ENCODE measurements around the gene HOXA7. TPM values are rescaled to one million over a fixed set of nuclear protein-coding genes. Genes with fewer than 3 reads are reported as not detected.

The HOXA7 gene
- total RNA-seq, 2 donors from 2014 or later: not detected

DNA sequence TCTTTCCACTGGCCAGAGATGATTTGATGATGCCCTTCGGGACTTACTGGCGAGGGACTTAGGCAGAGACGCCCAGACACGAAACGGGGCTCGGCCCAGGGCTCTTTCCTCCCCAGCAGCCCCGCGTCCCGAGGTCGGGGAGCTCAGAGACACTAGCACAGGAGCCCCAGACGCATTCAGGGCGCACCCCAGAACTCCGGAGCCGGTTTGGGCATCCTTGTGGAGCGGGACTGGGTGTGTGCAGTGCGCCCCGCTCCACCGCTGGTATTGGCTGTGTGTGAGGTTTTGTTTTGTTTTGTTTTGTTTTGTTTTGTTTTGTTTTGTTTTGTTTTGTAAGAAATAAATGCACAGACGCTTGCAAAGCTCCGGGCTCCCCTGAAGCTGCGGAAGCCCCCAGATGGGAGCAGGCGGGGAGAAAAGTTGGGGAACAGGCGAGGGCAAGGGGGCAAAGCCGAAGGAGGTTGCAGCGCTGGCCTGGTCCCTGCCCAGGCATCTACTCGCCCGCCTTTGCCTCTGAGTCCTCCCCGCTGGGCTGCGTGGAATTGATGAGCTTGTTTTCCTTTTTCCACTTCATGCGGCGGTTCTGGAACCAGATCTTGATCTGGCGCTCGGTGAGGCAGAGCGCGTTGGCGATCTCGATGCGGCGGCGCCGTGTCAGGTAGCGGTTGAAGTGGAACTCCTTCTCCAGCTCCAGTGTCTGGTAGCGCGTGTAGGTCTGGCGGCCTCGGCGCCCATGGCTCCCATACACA, 11.1 kb downstream of the HOXA7 start:
- Histone ChIP-seq H3K27ac (ENCODE audit: low read depth, low read length) (no peak overlapping the region), H3K4me3 (ENCODE audit: low read length) (no peak overlapping the region), H3K4me1 (ENCODE audit: control insufficient read depth, insufficient read depth, low read length) (no peaks in the 10 kb centered on the region), H3K9me3 (ENCODE audit: control insufficient read depth, low read length) (peaks cover 16% of the 10 kb centered on the region), H3K27me3 (ENCODE audit: control insufficient read depth, insufficient read depth, low read length, poor library complexity, severe bottlenecking) (peaks cover 100% of the 10 kb centered on the region), H3K36me3 (ENCODE audit: control insufficient read depth, insufficient read depth, low read length) (no peaks in the 10 kb centered on the region), H3K9ac (ENCODE audit: extremely low read depth, low read length, poor library complexity, severe bottlenecking) (no peak overlapping the region)
- no peak overlapping the region for H3K4me3 Mint-ChIP-seq
- peaks cover 15% of the 10 kb centered on the region for H3K9me3 Mint-ChIP-seq
- DNase-seq: peak; percentile 46
- H3K4me1 Mint-ChIP-seq: peaks cover 9% of the 10 kb centered on the region
- H3K27me3 Mint-ChIP-seq (ENCODE audit: insufficient read depth): peaks cover 100% of the 10 kb centered on the region
- WGBS, 2 experiments (ENCODE audit: insufficient coverage in 1 of 2, insufficient read length in 1 of 2): 69 to 77% methylated on average over 27 to 47 of the region's 47 CpGs
- no peak overlapping the region for H3K27ac Mint-ChIP-seq
- TF ChIP-seq, protein P1, sequence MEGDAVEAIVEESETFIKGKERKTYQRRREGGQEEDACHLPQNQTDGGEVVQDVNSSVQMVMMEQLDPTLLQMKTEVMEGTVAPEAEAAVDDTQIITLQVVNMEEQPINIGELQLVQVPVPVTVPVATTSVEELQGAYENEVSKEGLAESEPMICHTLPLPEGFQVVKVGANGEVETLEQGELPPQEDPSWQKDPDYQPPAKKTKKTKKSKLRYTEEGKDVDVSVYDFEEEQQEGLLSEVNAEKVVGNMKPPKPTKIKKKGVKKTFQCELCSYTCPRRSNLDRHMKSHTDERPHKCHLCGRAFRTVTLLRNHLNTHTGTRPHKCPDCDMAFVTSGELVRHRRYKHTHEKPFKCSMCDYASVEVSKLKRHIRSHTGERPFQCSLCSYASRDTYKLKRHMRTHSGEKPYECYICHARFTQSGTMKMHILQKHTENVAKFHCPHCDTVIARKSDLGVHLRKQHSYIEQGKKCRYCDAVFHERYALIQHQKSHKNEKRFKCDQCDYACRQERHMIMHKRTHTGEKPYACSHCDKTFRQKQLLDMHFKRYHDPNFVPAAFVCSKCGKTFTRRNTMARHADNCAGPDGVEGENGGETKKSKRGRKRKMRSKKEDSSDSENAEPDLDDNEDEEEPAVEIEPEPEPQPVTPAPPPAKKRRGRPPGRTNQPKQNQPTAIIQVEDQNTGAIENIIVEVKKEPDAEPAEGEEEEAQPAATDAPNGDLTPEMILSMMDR (conservative IDR thresholded peaks at IDR 0.05): no peak
- H3K36me3 Mint-ChIP-seq (ENCODE audit: low read depth): no peaks in the 10 kb centered on the region

DNA sequence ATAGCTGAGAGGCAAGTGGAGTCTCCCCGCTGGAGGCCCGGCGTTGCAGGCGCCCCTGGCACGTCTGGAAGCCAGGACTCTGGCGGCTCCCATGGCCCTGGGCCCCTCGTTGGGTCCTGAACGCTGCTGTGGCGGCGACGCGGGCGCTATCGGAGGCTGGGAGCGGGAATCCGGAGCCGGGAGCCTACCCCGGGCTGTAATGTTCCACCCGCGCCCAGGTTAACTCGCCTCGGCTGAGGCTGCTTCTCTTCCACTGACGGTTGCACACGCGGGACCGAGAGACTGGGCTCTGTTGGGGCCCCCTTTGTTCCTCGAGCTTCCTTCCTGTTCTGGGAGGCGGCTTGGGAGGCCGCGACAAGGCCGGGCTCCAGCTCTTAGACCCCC, 11.7 kb downstream of the HOXA7 start:
- no peaks in the 10 kb centered on the region for H3K36me3 ChIP-seq (ENCODE audit: control insufficient read depth, insufficient read depth, low read length)
- no peak overlapping the region for H3K4me3 ChIP-seq (ENCODE audit: low read length)
- H3K27ac ChIP-seq (ENCODE audit: low read depth, low read length): no peak overlapping the region
- no peaks in the 10 kb centered on the region for H3K36me3 Mint-ChIP-seq (ENCODE audit: low read depth)
- no peak overlapping the region for H3K27ac Mint-ChIP-seq
- peaks cover 100% of the 10 kb centered on the region for H3K27me3 Mint-ChIP-seq (ENCODE audit: insufficient read depth)
- peaks cover 15% of the 10 kb centered on the region for H3K9me3 Mint-ChIP-seq
- DNase-seq: peak; percentile 55
- H3K9ac ChIP-seq (ENCODE audit: extremely low read depth, low read length, poor library complexity, severe bottlenecking): no peak overlapping the region
- H3K9me3 ChIP-seq (ENCODE audit: control insufficient read depth, low read length): peaks cover 16% of the 10 kb centered on the region
- H3K4me1 Mint-ChIP-seq: peaks cover 10% of the 10 kb centered on the region
- H3K27me3 ChIP-seq (ENCODE audit: control insufficient read depth, insufficient read depth, low read length, poor library complexity, severe bottlenecking): peaks cover 100% of the 10 kb centered on the region
- WGBS, 2 experiments (ENCODE audit: insufficient coverage in 1 of 2, insufficient read length in 1 of 2): 20 to 28% methylated on average over 21 to 31 of the region's 31 CpGs
- no peaks in the 10 kb centered on the region for H3K4me1 ChIP-seq (ENCODE audit: control insufficient read depth, insufficient read depth, low read length)
- TF ChIP-seq, protein P1 (conservative IDR thresholded peaks at IDR 0.05): no peak
- no peak overlapping the region for H3K4me3 Mint-ChIP-seq

DNA sequence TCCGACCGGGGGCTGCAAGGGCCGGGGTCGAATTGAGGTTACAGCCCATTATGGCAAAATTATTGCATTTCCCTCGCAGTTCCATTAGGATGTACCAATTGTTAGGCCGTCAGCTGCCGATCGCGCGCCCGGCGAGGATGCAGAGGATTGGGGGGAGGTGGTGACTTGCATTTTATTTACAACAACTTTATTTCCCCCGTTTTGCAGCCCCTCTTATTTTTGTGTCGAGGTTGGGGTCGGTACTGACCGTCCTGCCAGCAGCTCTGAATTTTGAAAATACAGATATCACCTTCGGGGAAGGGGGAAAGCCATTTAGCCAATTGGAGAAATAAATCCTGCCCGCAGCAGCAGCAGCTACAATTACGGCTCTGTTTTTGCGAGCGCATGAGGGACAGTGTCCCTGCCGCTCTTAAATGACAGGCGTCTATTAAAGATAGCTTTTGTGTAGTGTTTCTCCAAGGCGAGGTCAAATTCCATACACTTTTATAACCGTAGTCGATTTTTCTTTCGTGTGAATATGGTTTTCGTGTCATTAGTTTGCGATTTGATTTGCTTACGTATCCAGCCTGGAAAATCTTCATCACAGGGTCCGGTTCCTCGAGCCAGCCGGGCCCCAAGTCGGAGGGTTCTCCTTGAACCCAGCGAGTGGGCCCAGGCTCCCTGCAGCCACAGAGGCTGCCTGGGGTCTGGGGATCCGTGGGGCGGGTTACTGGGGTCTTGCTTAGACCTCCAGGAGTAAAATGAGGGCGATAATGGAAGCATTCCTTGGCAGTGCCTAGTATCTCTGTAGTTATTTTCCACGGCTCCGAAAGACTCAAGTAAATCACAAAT, 12.3 kb downstream of the HOXA7 start:
- Histone ChIP-seq H3K9me3 (ENCODE audit: control insufficient read depth, low read length) (peaks cover 16% of the 10 kb centered on the region), H3K4me1 (ENCODE audit: control insufficient read depth, insufficient read depth, low read length) (no peaks in the 10 kb centered on the region), H3K9ac (ENCODE audit: extremely low read depth, low read length, poor library complexity, severe bottlenecking) (no peak overlapping the region), H3K4me3 (ENCODE audit: low read length) (no peak overlapping the region), H3K27ac (ENCODE audit: low read depth, low read length) (no peak overlapping the region), H3K27me3 (ENCODE audit: control insufficient read depth, insufficient read depth, low read length, poor library complexity, severe bottlenecking) (peaks cover 100% of the 10 kb centered on the region), H3K36me3 (ENCODE audit: control insufficient read depth, insufficient read depth, low read length) (no peaks in the 10 kb centered on the region)
- no peak for DNase-seq
- WGBS, 2 experiments (ENCODE audit: insufficient coverage in 1 of 2, insufficient read length in 1 of 2): 41 to 52% methylated on average over 22 to 40 of the region's 40 CpGs
- Mint-ChIP-seq H3K36me3 (ENCODE audit: low read depth) (no peaks in the 10 kb centered on the region), H3K9me3 (peaks cover 15% of the 10 kb centered on the region), H3K4me1 (peaks cover 11% of the 10 kb centered on the region), H3K4me3 (peak overlapping the region; percentile 54), H3K27me3 (ENCODE audit: insufficient read depth) (peaks cover 100% of the 10 kb centered on the region), H3K27ac (no peak overlapping the region)
- TF ChIP-seq, protein P1 (conservative IDR thresholded peaks at IDR 0.05): peak; percentile 8

Data from endodermal cell (in vitro differentiated cells).